Stimulated activated naive CD4-positive, alpha-beta T cell (primary cell): ENCODE measurements around the gene ZSWIM8.
A peak's percentile ranks its signal among the peaks of the same experiment; 100 is the strongest.
"Not testable (repeated sequence)": the region's sequence is repeated elsewhere in the genome, so short reads cannot be mapped to it uniquely, and the experiment has no call there.

Source experiments
- DNase-seq, 6 experiments: peaks; one replicate each; lab custom pipeline; 2025; lab: John Stamatoyannopoulos, UW

The ZSWIM8 gene

GRCh38 chr10:73785211-73785720 is at the start of gene ZSWIM8:
ZSWIM8 (plus strand) TSS chr10:73785606; CDS start chr10:73785879, 273 bp downstream.
- DNase-seq, result peak; percentile 76 to 89 (median 86)

DNA sequence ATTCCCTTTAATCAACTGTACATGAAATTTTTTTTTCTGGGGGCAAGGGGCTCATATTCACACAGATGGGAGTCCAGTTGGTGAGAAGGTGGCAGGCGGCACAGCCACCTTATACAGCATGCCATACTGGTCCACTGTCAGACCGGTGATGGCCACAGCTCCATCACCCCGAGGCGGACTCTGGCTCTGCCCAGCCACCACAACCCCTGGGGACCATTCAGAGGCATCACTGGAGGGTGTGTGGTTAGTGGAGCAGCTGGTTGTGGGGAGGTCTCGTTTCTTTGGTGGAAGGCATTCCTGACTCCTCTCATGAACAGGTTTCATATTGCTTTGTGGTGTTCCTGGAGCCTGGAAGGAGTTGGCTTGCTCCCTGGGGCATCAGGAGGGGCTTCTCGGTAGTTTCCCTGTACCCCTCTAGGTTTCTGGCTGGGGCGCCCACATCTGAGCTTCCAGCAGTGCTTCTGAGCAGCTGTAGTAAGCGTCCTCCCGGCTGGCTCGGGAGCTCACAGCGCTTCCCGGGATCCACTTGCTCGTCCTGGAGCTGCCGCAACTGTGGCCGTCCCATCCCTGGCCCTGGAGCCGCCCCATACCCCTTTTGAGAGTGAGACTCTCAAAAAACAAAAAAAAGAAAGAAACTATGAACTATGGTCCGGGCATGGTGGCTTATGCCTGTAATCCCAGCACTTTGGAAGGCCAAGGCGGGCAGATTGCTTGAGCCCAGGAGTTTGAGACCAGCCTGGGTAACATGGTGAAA is 44.7 kb upstream of the ZSWIM8 start:
- DNase-seq, result not testable (repeated sequence)

DNA sequence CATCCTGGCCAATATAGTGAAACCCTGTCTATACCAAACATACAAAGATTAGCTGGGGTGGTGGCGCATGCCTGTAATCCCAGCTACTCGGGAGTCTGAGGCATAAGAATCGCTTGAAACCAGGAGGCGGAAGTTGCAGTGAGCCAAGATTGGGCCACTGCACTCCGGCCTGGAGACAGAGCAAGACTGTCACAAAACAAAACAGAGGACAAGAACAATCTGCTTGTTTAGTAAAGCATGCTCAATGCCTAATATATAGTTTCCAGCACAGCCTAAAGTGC is 43.0 kb upstream of the ZSWIM8 start:
- no peak for DNase-seq

DNA sequence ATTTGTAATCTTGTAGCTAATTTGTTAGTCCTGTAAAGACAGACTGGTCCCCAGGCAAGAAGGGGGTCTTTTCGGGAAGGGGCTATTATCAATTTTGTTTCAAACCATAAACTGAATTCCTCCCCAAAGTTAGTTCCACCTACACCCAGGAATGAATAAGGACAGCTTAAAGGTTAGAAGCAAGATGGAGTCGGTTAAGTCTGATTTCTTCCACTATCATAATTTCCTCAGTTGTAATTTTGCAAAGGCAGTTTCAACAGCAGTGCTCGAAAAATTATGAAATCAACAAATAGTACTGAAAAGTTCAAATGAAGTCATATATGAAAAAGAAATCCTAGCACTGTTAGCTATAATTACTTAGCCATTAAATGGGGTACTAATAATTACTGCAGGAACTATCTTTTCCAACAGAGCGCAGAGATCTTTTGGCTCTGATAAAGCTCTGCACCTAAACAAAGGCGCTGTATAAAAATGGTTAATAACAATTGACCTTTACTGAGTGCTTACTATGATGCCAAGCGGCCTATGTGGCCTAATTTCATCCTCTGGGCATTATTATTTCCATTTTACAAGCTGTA is 42.0 kb upstream of the ZSWIM8 start:
- no peak for DNase-seq

- DNase-seq, result peak; percentile 87 to 96 (median 94)
Measured at GRCh38 chr10:73743905-73744663, 41.3 kb upstream of the ZSWIM8 start, which contains the start of gene SEC24C. SEC24C (plus strand) TSS chr10:73744372; CDS start chr10:73746833, 2,461 bp downstream.

- peak in 3 of 6 experiments; percentile 32 to 50 (median 43) for DNase-seq
Measured at GRCh38 chr10:73744664-73744975, 40.8 kb upstream of the ZSWIM8 start.

- no peak for DNase-seq
Measured at GRCh38 chr10:73746721-73747120, 38.7 kb upstream of the ZSWIM8 start.

- no peak for DNase-seq
Measured at GRCh38 chr10:73750819-73751218, 34.6 kb upstream of the ZSWIM8 start.

DNA sequence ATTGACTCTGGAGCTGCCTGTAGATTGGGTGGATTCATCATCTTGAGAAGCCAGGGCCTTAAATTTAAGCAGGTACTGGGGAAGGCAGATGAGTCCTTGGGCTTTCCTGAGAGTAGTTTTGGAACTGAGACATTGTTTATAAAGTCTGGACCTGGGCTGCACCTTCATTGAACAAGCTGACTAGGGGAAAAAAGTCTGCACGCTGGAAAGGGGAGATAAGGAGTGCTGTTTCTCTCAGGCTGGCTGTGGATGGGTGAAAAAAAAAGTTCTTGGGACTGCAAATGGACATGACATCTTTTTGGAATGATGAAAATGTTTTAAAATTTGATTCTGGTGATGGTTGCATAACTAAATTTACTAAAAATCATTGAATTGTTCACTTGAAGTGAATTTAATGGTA is 29.2 kb upstream of the ZSWIM8 start:
- no peak for DNase-seq

DNA sequence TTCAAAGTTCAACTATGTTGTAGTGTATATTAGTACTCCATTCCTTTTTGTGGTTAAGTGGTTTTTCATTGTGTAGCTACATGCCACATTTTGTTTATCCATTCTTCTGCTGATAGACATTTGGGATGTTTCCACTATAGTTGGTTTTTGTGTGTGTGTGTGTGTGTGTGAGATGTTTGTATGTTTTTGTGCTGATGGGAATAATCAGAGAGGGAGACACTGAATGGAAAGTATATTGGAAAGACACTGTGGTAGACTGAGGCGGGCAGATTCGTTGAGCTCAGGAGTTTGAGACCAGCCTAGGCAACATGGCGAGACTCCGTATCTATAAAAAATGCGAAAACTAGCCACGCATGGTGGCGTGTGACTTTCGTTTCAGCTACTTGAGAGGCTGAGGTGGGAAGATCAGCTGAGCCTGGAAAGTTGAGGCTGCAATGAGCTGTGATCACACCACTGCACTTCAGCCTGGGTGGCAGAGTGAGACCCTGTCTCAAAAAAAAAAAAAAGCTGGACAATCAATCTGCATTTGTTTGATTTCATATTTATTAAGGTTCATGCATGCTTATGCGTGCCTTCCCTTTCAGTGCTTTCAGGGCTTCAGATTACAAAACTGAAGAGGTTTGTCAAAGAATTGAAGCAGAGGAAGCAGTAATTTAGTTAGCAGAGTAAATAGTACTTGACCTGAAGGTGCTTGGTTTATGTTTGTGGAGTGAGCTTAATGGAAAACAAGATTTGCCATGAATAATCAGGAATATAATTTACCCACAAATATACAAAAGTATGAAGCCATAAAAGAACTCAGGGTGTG is 26.5 kb upstream of the ZSWIM8 start:
- DNase-seq, result no peak

GRCh38 chr10:73759512-73760115 is 25.8 kb upstream of the ZSWIM8 start:
- peak in 1 of 6 experiments; percentile 5 for DNase-seq

DNA sequence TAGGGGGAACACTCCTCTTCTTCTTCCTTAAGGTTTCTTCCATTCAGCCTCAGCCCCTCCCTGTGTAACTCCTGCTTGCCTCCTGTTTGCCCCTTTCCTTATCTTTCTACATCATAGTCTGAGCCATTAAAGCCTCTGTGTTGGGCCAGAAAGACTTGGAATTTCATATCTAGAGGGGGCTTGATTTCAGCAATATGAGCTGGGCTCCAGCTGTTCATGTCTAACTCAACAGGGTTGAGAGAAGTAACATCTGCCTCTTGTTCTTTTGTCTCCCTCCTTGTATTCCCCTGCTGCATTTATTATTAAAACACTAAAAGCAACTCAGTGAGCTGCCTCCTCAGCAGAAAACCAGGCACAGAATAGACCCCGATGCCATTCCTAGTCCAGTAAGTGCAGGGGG is 23.6 kb upstream of the ZSWIM8 start:
- no peak for DNase-seq

GRCh38 chr10:73762915-73763314 is 22.5 kb upstream of the ZSWIM8 start:
- no peak for DNase-seq

- no peak for DNase-seq
Measured at GRCh38 chr10:73763343-73763742, 22.1 kb upstream of the ZSWIM8 start.

DNA sequence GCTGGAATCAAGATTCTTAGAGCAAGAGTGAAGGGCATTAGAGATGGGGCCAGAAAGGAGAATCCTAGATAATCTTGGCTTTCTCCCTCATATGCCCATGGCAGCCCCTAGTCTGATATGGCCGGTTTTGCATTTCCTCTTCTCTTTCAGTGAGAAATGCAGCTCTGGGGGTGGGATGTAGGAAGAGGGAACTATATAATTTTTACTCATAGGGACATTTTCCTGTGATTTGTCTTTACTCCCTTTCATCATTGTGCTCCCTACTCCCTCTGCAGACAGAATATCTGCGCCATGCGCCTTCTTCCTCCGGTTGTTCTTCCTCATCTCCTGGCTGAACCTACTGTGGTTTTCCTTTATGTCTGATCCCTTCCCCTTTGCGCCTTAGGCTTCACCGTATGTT is 20.3 kb upstream of the ZSWIM8 start:
- no peak for DNase-seq

DNA sequence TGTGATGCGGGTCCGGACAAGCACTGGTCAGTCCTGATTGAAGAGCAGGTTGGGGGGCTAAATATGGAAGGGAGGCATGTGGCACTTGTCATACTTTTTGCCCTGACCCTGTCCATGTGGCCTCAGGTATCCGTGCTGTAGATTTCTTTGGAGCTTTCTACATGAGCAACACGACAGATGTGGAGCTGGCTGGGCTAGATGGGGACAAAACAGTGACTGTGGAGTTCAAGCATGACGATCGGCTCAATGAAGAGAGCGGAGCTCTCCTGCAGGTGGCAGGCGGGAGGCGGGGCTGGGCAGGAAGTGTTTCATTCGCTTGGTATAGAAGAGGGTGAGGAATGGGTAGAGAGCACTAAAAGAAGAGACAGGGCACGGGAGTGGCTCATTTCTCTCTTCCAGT is 16.5 kb upstream of the ZSWIM8 start:
- peak; percentile 49 to 75 (median 54) for DNase-seq

DNA sequence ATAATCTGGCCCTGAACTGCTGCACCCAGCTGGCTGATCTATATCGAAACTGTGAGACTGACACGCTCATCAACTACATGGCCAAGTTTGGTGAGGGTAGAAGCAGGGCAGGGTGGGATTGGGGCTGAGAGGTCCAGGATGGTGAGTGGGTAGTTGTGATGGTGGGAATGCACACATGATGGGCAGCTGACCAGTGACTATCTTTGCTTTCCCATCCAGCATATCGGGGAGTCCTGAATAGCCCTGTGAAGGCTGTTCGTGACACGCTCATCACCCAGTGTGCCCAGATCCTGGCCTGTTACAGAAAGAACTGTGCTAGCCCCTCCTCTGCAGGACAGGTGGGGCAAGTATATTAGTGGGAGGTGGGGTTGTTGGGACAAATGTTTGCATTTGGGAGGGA is 16.0 kb upstream of the ZSWIM8 start:
- DNase-seq, result no peak

DNA sequence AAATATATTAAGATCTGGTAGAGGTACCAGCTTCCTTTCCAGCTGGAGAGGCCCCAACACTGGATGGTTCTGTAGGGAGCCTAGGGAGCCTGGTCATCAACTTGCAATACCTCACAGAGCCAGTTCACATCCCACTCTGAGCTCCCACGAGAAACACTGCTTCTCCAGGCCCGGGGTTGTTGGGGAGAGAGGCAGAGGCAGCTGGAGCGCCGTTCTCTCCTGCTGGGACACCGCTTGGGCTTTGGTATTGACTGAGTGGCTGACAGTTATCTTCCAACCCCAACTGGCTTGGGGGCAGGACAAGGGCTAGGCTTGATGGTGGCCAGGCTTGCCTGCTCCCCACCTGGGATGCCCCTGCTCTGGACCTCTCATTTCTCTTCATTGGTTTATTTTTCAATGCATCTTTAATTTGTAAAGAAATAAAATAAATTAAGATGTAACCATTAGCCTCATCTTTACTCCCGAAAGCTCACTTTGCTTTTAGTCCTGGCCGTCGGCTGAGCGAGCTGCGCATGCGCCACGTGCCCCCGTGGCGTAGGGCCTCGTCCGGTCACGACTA is 13.6 kb upstream of the ZSWIM8 start:
- peak in 3 of 6 experiments; percentile 62 to 81 (median 71) for DNase-seq

- DNase-seq, result peak; percentile 67 to 91 (median 82)
Measured at GRCh38 chr10:73772281-73773151, 12.9 kb upstream of the ZSWIM8 start.

DNA sequence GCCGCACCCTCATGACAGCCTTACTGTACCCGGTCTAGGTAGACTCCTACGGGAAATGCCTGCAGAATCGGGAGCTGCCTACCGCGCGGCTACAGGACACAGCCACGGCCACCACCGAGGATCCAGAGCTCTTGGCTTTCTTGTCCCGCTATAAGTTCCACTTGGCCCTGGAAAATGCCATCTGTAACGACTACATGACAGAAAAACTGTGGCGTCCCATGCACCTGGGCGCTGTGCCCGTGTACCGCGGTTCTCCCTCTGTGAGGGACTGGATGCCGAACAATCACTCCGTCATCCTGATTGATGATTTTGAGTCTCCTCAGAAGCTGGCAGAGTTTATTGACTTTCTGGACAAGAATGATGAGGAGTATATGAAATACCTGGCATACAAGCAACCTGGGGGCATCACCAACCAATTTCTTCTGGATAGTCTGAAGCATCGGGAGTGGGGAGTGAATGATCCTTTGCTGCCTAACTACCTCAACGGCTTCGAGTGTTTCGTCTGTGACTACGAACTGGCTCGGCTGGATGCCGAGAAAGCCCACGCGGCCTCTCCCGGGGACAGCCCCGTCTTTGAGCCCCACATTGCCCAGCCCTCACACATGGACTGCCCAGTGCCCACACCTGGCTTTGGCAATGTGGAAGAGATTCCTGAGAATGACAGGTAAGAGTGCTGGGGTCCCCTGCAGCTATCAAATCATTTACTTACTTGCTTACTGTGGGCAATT is 12.1 kb upstream of the ZSWIM8 start:
- peak in 1 of 6 experiments; percentile 69 for DNase-seq
